WTC11 (cell line): ENCODE data around the gene RASA2. TPM values are rescaled to one million over a fixed set of nuclear protein-coding genes. Genes with fewer than 3 reads are reported as not detected.

Experiments
- ARID4B ChIP-seq: sonication (generic); formaldehyde crosslinking; IDR thresholded peaks from 2 replicates; pipeline ENCODE4 v1.8.0; 2023; ENCODE audit warnings: missing genetic modification reagents, mild to moderate bottlenecking, borderline replicate concordance
- ATF1 ChIP-seq: sonication (generic); formaldehyde crosslinking; IDR thresholded peaks from 2 replicates; pipeline ENCODE4 v1.8.1; 2023; ENCODE audit warnings: mild to moderate bottlenecking, moderate library complexity, missing genetic modification reagents
- EMX1 ChIP-seq: fragments of 250-450 bp; sonication (Bioruptor Pico); IDR thresholded peaks from 2 replicates; pipeline ENCODE4 v1.8.0; 2021; ENCODE audit warnings: mild to moderate bottlenecking
- ETV6 ChIP-seq: sonication (generic); formaldehyde crosslinking; IDR thresholded peaks from 2 replicates; pipeline ENCODE4 v1.8.1; 2022; ENCODE audit warnings: mild to moderate bottlenecking, missing genetic modification reagents
- FOXJ3 ChIP-seq: sonication (generic); formaldehyde crosslinking; IDR thresholded peaks from 2 replicates; pipeline ENCODE4 v1.9.0; 2021; ENCODE audit warnings: missing genetic modification reagents, mild to moderate bottlenecking, borderline replicate concordance
- FOXK1 ChIP-seq: sonication (generic); formaldehyde crosslinking; IDR thresholded peaks from 2 replicates; pipeline ENCODE4 v1.8.0; 2022; ENCODE audit warnings: mild to moderate bottlenecking, moderate library complexity, missing genetic modification reagents
- KAT7 ChIP-seq: sonication (generic); formaldehyde crosslinking; IDR thresholded peaks from 2 replicates; pipeline ENCODE4 v1.8.1; 2023; ENCODE audit warnings: missing genetic modification reagents, mild to moderate bottlenecking, borderline replicate concordance
- MYBL2 ChIP-seq: sonication (generic); formaldehyde crosslinking; IDR thresholded peaks from 2 replicates; pipeline ENCODE4 v1.8.1; 2023; ENCODE audit warnings: mild to moderate bottlenecking, moderate library complexity, missing genetic modification reagents
- NFATC4 ChIP-seq: fragments of 250-450 bp; sonication (Bioruptor Pico); IDR thresholded peaks from 2 replicates; pipeline ENCODE4 v1.9.0; 2021; ENCODE audit warnings: mild to moderate bottlenecking
- NFE2L1 ChIP-seq: sonication (generic); formaldehyde crosslinking; IDR thresholded peaks from 2 replicates; pipeline ENCODE4 v1.8.1; 2023; ENCODE audit warnings: missing genetic modification reagents
- NFYB ChIP-seq: sonication (generic); formaldehyde crosslinking; conservative IDR thresholded peaks from 2 replicates; pipeline ENCODE4 v1.8.0; 2022; ENCODE audit warnings: low read depth, missing genetic modification reagents
- RORB ChIP-seq: fragments of 250-450 bp; sonication (Bioruptor Pico); IDR thresholded peaks from 2 replicates; pipeline ENCODE4 v1.9.0; 2021; ENCODE audit warnings: mild to moderate bottlenecking
- SMAD3 ChIP-seq: sonication (generic); formaldehyde crosslinking; IDR thresholded peaks from 2 replicates; pipeline ENCODE4 v1.8.0; 2022; ENCODE audit warnings: missing genetic modification reagents, mild to moderate bottlenecking, borderline replicate concordance
- SMAD4 ChIP-seq: sonication (generic); formaldehyde crosslinking; IDR thresholded peaks from 2 replicates; pipeline ENCODE4 v1.8.0; 2022; ENCODE audit warnings: mild to moderate bottlenecking, missing genetic modification reagents
- SP1 ChIP-seq: sonication (generic); formaldehyde crosslinking; conservative IDR thresholded peaks from 2 replicates; pipeline ENCODE4 v1.8.1; 2022; ENCODE audit warnings: missing genetic modification reagents
- TEAD1 ChIP-seq: sonication (generic); formaldehyde crosslinking; IDR thresholded peaks from 2 replicates; pipeline ENCODE4 v1.8.0; 2022; ENCODE audit warnings: mild to moderate bottlenecking, missing genetic modification reagents
- ZBTB21 ChIP-seq: sonication (generic); formaldehyde crosslinking; IDR thresholded peaks from 2 replicates; pipeline ENCODE4 v1.8.1; 2023; ENCODE audit warnings: mild to moderate bottlenecking, missing genetic modification reagents, borderline replicate concordance
- ZNF121 ChIP-seq: sonication (generic); formaldehyde crosslinking; IDR thresholded peaks from 2 replicates; pipeline ENCODE4 v1.8.0; 2023; ENCODE audit warnings: missing genetic modification reagents
- ZNF138 ChIP-seq: sonication (generic); formaldehyde crosslinking; conservative IDR thresholded peaks from 2 replicates; pipeline ENCODE4 v1.8.1; 2022; ENCODE audit warnings: mild to moderate bottlenecking, moderate library complexity, missing genetic modification reagents
- ZNF232 ChIP-seq: sonication (generic); formaldehyde crosslinking; IDR thresholded peaks from 2 replicates; pipeline ENCODE4 v1.8.0; 2022; ENCODE audit warnings: mild to moderate bottlenecking, missing genetic modification reagents
- ZNF263 ChIP-seq: sonication (generic); formaldehyde crosslinking; IDR thresholded peaks from 2 replicates; pipeline ENCODE4 v1.8.1; 2022; ENCODE audit warnings: low read depth, mild to moderate bottlenecking, moderate library complexity, missing genetic modification reagents
- ZNF317 ChIP-seq: sonication (generic); formaldehyde crosslinking; IDR thresholded peaks from 2 replicates; pipeline ENCODE4 v1.8.1; 2023; ENCODE audit warnings: low read depth, mild to moderate bottlenecking, moderate library complexity, missing genetic modification reagents, borderline replicate concordance
- ZNF396 ChIP-seq: fragments of 250-450 bp; sonication (Bioruptor Pico); IDR thresholded peaks from 2 replicates; pipeline ENCODE4 v1.8.0; 2021; ENCODE audit warnings: mild to moderate bottlenecking, moderate library complexity, borderline replicate concordance
- ZNF416 ChIP-seq: fragments of 250-450 bp; sonication (Bioruptor Pico); IDR thresholded peaks from 2 replicates; pipeline ENCODE4 v1.9.0; 2021; ENCODE audit warnings: mild to moderate bottlenecking, inconsistent platforms
- ZNF423 ChIP-seq: fragments of 250-450 bp; sonication (Bioruptor Pico); IDR thresholded peaks from 2 replicates; pipeline ENCODE4 v2.1.2; 2022; ENCODE audit warnings: mild to moderate bottlenecking, moderate library complexity
- total RNA-seq: library from RNA; stranded (reverse); gene quantifications from 3 replicates; pipeline ENCODE4 v1.2.3, GENCODE V29; 2021
- TF ChIP-seq, protein P1 (sequence below): sonication (generic); formaldehyde crosslinking; IDR thresholded peaks from 2 replicates; pipeline ENCODE4 v1.8.1; 2022; ENCODE audit warnings: mild to moderate bottlenecking, moderate library complexity, missing genetic modification reagents
- TF ChIP-seq, protein P2 (sequence below): fragments of 200-600 bp; IDR thresholded peaks from 2 replicates; pipeline ENCODE4 v1.8.0; 2022; ENCODE audit warnings: antibody characterized with exemption
- TF ChIP-seq, protein P3 (sequence below): sonication (generic); formaldehyde crosslinking; IDR thresholded peaks from 2 replicates; pipeline ENCODE4 v1.8.0; 2023; ENCODE audit warnings: mild to moderate bottlenecking, missing genetic modification reagents
- TF ChIP-seq, protein P4 (sequence below): fragments of 250-450 bp; sonication (Bioruptor Pico); IDR thresholded peaks from 2 replicates; pipeline ENCODE4 v1.8.0; 2021; ENCODE audit warnings: mild to moderate bottlenecking

Gene RASA2
- total RNA-seq, 1 experiment from 2014 or later = 13.9 TPM

DNA sequence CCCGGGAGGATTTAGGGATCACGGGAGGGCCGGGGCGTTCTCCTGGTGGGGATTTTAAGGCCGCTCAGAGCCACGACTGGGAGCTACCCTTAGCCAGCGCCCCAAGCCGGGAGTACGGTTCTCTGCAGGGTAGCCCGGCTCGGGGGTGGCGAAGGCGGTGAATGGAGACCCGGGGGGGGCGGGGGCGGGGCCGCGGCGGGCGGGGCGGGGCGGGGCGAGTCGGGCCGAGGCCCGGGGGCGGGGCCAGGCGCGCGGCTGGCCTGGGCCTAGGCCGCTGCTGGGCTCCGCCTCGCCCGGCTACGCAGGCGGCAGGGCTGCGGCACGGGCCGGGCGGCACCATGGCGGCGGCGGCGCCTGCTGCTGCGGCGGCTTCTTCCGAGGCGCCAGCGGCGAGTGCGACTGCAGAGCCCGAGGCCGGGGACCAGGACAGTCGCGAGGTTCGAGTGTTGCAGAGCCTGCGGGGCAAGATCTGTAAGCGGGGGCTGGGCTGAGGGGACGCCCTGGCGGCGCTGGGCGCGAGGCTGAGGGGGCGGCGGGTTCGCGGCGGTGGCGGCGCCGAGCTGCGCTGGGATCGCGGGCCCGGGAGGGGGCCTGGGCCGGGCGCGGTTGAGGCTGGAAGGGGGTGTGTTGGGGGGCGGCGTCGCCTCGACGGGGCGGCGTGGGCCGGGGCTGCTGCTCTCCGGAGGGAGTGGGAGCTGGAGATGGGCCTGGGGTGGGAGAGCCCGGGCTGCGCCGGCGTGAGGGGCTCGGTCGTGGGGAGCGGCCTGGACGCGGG lies at the start of gene RASA2 (continued):
- TF ChIP-seq ZNF423 (CRISPR knock-in tag) (no peak), TEAD1 (CRISPR knock-in tag) (no peak), ARID4B (CRISPR knock-in tag) (0 out of 2 replicates have a peak, but pooled peaks have one; percentile 34), ZBTB21 (CRISPR knock-in tag) (no peak), ZNF263 (no peak), KAT7 (CRISPR knock-in tag) (0 out of 2 replicates have a peak, but pooled peaks have one; percentile 56), SP1 (CRISPR knock-in tag) (peak; percentile 84), NFYB (CRISPR knock-in tag) (peak; percentile 21; the same call in 1 of the 2 replicates), SMAD3 (no peak), RORB (CRISPR knock-in tag) (no peak), ETV6 (no peak), ZNF416 (CRISPR knock-in tag) (0 out of 2 replicates have a peak, but pooled peaks have one; percentile 21), ZNF396 (CRISPR knock-in tag) (no peak), NFE2L1 (peak; percentile 61; the same call in 1 of the 2 replicates), EMX1 (CRISPR knock-in tag) (no peak), ZNF232 (CRISPR knock-in tag) (no peak; the same call in 1 of the 2 replicates), MYBL2 (CRISPR knock-in tag) (0 out of 2 replicates have a peak, but pooled peaks have one; percentile 10), ZNF121 (no peak), ZNF317 (CRISPR knock-in tag) (no peak), FOXK1 (CRISPR knock-in tag) (peak; percentile 45; the same call in 1 of the 2 replicates), NFATC4 (no peak), FOXJ3 (CRISPR knock-in tag) (no peak), SMAD4 (CRISPR knock-in tag) (no peak), ZNF138 (no peak), ATF1 (CRISPR knock-in tag) (no peak)
- TF ChIP-seq, protein P1, sequence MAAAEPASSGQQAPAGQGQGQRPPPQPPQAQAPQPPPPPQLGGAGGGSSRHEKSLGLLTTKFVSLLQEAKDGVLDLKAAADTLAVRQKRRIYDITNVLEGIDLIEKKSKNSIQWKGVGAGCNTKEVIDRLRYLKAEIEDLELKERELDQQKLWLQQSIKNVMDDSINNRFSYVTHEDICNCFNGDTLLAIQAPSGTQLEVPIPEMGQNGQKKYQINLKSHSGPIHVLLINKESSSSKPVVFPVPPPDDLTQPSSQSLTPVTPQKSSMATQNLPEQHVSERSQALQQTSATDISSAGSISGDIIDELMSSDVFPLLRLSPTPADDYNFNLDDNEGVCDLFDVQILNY = no peak; the same call in 1 of the 2 replicates
- TF ChIP-seq, protein P2, sequence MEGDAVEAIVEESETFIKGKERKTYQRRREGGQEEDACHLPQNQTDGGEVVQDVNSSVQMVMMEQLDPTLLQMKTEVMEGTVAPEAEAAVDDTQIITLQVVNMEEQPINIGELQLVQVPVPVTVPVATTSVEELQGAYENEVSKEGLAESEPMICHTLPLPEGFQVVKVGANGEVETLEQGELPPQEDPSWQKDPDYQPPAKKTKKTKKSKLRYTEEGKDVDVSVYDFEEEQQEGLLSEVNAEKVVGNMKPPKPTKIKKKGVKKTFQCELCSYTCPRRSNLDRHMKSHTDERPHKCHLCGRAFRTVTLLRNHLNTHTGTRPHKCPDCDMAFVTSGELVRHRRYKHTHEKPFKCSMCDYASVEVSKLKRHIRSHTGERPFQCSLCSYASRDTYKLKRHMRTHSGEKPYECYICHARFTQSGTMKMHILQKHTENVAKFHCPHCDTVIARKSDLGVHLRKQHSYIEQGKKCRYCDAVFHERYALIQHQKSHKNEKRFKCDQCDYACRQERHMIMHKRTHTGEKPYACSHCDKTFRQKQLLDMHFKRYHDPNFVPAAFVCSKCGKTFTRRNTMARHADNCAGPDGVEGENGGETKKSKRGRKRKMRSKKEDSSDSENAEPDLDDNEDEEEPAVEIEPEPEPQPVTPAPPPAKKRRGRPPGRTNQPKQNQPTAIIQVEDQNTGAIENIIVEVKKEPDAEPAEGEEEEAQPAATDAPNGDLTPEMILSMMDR = no peak
- TF ChIP-seq, protein P3, sequence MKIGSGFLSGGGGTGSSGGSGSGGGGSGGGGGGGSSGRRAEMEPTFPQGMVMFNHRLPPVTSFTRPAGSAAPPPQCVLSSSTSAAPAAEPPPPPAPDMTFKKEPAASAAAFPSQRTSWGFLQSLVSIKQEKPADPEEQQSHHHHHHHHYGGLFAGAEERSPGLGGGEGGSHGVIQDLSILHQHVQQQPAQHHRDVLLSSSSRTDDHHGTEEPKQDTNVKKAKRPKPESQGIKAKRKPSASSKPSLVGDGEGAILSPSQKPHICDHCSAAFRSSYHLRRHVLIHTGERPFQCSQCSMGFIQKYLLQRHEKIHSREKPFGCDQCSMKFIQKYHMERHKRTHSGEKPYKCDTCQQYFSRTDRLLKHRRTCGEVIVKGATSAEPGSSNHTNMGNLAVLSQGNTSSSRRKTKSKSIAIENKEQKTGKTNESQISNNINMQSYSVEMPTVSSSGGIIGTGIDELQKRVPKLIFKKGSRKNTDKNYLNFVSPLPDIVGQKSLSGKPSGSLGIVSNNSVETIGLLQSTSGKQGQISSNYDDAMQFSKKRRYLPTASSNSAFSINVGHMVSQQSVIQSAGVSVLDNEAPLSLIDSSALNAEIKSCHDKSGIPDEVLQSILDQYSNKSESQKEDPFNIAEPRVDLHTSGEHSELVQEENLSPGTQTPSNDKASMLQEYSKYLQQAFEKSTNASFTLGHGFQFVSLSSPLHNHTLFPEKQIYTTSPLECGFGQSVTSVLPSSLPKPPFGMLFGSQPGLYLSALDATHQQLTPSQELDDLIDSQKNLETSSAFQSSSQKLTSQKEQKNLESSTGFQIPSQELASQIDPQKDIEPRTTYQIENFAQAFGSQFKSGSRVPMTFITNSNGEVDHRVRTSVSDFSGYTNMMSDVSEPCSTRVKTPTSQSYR (CRISPR knock-in tag) = no peak
- TF ChIP-seq, protein P4, sequence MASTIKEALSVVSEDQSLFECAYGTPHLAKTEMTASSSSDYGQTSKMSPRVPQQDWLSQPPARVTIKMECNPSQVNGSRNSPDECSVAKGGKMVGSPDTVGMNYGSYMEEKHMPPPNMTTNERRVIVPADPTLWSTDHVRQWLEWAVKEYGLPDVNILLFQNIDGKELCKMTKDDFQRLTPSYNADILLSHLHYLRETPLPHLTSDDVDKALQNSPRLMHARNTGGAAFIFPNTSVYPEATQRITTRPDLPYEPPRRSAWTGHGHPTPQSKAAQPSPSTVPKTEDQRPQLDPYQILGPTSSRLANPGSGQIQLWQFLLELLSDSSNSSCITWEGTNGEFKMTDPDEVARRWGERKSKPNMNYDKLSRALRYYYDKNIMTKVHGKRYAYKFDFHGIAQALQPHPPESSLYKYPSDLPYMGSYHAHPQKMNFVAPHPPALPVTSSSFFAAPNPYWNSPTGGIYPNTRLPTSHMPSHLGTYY (CRISPR knock-in tag) = no peak
